Choroid plexus epithelial cell (primary cell): ENCODE data around the gene CTDSP1.

ENCODE experiments used
- DNase-seq: peaks from one replicate; pipeline ENCODE4 v3.0.0-alpha.2; 2010; ENCODE audit warnings: low read depth
- H3K4me3 ChIP-seq: 2 replicates; pipeline ENCODE4 v1.5.1; 2011; ENCODE audit warnings: low read depth, mild to moderate bottlenecking, control low read depth, low read length, moderate library complexity
- CTCF ChIP-seq: conservative IDR thresholded peaks from 2 replicates; pipeline ENCODE4 v1.5.1; 2011; ENCODE audit warnings: low read depth, mild to moderate bottlenecking, control low read depth, inconsistent platforms, low read length, moderate library complexity

CTDSP1 gene

GRCh38 chr2:218434456-218434855 lies 34.8 kb downstream of the CTDSP1 start:
- no peak for TF ChIP-seq CTCF
- H3K4me3 ChIP-seq, result no peak overlapping the region
- no peak for DNase-seq

DNA sequence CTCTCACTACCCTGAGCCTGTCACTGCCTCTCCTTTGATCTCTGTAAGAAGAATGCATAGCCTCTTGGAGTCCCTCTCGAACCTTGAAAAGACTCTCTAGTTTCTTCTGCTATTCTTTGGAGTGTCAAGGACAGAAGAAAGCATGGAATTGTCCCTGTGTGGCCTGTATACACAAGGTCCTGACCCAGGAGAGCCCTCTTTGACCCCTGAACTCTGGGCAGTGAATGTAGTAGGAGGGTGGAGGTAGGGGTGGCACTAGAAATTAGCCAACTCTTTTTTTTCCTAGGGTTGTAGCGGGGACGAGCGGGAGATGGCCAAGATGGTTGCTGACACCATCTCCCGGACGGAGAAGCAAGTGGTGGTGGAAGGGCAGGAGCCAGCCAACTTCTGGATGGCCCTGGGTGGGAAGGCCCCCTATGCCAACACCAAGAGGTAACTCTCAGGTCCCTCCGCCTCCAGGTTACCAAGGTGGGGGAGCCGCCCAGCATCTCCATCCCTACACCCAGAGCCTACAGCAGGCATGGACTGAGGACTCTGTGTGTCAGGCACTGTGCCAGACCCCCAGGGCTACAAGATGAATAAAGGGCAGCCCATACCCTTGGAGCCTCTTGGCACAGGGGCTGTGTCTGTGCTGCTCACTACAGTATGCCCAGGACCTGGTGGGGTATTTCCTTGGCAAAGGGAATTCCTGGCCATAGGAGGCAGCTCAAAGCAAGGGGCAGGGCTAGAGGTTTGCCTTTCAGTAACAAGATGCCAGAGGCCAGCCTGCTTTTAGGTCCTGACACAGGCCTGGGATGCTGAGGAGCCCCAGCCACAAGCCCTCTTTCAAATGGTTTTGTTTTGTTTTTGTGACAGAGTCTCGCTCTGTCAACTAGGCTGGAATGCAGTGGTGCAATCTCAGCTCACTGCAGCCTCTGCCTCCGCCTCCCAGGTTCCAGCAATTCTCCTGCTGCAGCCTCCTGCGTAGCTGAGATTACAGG lies 35.6 kb downstream of the CTDSP1 start:
- no peak overlapping the region for H3K4me3 ChIP-seq
- DNase-seq, result peak; percentile 9
- TF ChIP-seq CTCF, result no peak

GRCh38 chr2:218436992-218437391 lies 37.3 kb downstream of the CTDSP1 start:
- no peak for DNase-seq
- no peak overlapping the region for H3K4me3 ChIP-seq
- no peak for TF ChIP-seq CTCF

- no peak for TF ChIP-seq CTCF
- no peak overlapping the region for H3K4me3 ChIP-seq
- DNase-seq, result no peak
Observed at GRCh38 chr2:218437969-218438368, 38.3 kb downstream of the CTDSP1 start.

DNA sequence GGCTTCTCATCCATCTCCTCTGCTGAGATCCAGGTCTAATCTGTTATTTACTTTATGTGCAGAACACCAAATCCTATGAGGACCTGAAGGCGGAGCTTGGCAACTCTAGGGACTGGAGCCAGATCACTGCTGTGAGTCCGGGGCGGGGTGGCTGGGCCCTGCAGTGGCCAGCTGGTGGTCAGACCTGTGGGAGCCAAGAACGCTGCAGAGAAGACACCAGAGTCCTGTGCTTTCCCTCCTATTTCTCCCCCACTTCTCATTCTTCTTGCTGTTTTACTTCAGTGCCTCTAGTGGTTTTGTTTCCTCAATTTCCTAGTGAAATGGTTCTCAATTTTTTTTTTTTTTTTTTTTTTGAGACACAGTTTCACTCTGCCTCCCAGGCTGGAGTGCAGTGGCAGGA lies 38.9 kb downstream of the CTDSP1 start:
- peak; percentile 45 for DNase-seq
- H3K4me3 ChIP-seq, result no peak overlapping the region
- TF ChIP-seq CTCF, result peak; percentile 1

GRCh38 chr2:218444692-218445357 lies 45.2 kb downstream of the CTDSP1 start:
- no peak overlapping the region for H3K4me3 ChIP-seq
- DNase-seq, result no peak
- no peak for TF ChIP-seq CTCF

GRCh38 chr2:218445602-218446001 lies 45.9 kb downstream of the CTDSP1 start:
- no peak for DNase-seq
- TF ChIP-seq CTCF, result no peak
- no peak overlapping the region for H3K4me3 ChIP-seq
